K562 (cell line): ENCODE measurements around the gene B3GAT1. TPM values are rescaled to one million over a fixed set of nuclear protein-coding genes. Genes with fewer than 3 reads are reported as not detected.

Experiments used
- ATAC-seq: fragments of 200-7000 bp; cut with Tn5 transposase; 3 replicates; pipeline ENCODE4 v1.9.1; 2020; ENCODE audit warnings: moderate library complexity
- BruUV-seq: library from RNA; stranded (reverse); fragments of 400-500 nt; replicated peaks from 2 replicates; lab custom pipeline; 2021; lab: Mats Ljungman, UMichigan
- CTCF ChIA-PET: fragments of 300-600 bp; formaldehyde crosslinking; extraction: SDS; loops from one replicate; lab custom pipeline; 2021; ENCODE audit warnings: low intra/inter-chr PET ratio; lab: Yijun Ruan, JAX
- POLR2A ChIA-PET: fragments of 300-600, 350-650 bp; sonication (Branson Sonifier 250); formaldehyde crosslinking; extraction: SDS; loops from one replicate; lab custom pipeline; 2021; ENCODE audit warnings: antibody characterized with exemption, inconsistent platforms; lab: Yijun Ruan, JAX
- DNase-seq, 4 experiments: peaks; one replicate each; pipeline versions ENCODE4 v3.0.0 to v3.0.0-alpha.2; 2011 to 2018; ENCODE audit warnings: low spot score in 3 of 4, mixed read lengths in 3 of 4; ENCODE audit errors: extremely low read depth in 1 of 4
- FAIRE-seq: peaks from 2 replicates; lab custom pipeline; 2011; peaks lifted over from hg19 to GRCh38; lab: Jason Lieb, UNC
- H2AFZ ChIP-seq: 2 replicates; pipeline ENCODE4 v1.6.0; 2011; ENCODE audit warnings: low read depth, low read length, control low read depth, inconsistent platforms
- H3K27ac ChIP-seq: fragments of 200-600 bp; 3 replicates; pipeline ENCODE4 v1.8.0; 2011; ENCODE audit warnings: low read depth, mild to moderate bottlenecking, control low read depth, inconsistent platforms, low read length, moderate library complexity, mixed read lengths; ENCODE audit errors: extremely low read depth
- H3K27me3 ChIP-seq, 2 experiments: fragments of 300-600 bp in 1 of 2; 2 replicates in 1 of 2; 3 replicates in 1 of 2; pipeline versions ENCODE4 v1.6.0 to v1.8.0; 2011; ENCODE audit warnings: inconsistent platforms in 2 of 2, low read length in 2 of 2, mild to moderate bottlenecking in 1 of 2, mixed read lengths in 1 of 2, moderate library complexity in 1 of 2; ENCODE audit not compliant: control insufficient read depth in 2 of 2, insufficient read depth in 2 of 2
- H3K36me3 ChIP-seq: fragments of 300-600 bp; 3 replicates; pipeline ENCODE4 v1.8.0; 2011; ENCODE audit warnings: mild to moderate bottlenecking, low read length, inconsistent platforms; ENCODE audit not compliant: control insufficient read depth, insufficient read depth
- H3K4me1 ChIP-seq, 2 experiments: fragments of 200-600 bp in 1 of 2; replicated peaks in 1 of 2; 2 replicates in 1 of 2; 3 replicates in 1 of 2; pipeline versions ENCODE4 v1.5.1 to v1.8.0; 2011; ENCODE audit warnings: inconsistent platforms in 2 of 2, low read length in 2 of 2, mild to moderate bottlenecking in 1 of 2, mixed read lengths in 1 of 2, moderate library complexity in 1 of 2; ENCODE audit not compliant: control insufficient read depth in 2 of 2, insufficient read depth in 2 of 2
- H3K4me2 ChIP-seq: 2 replicates; pipeline ENCODE4 v1.6.1; 2011; ENCODE audit warnings: low read length, control low read depth, inconsistent platforms, mixed read lengths; ENCODE audit not compliant: insufficient read depth
- H3K4me3 ChIP-seq: fragments of 200-600 bp; sonication (generic), shearing (Covaris generic); 2 replicates; pipeline ENCODE4 v1.5.1; 2016; ENCODE audit warnings: control low read depth, inconsistent platforms
- H3K79me2 ChIP-seq: fragments of 200-600 bp; 3 replicates; pipeline ENCODE4 v1.8.0; 2011; ENCODE audit warnings: low read length, inconsistent platforms; ENCODE audit not compliant: control insufficient read depth, insufficient read depth
- H3K9ac ChIP-seq, 2 experiments: 2 replicates each; pipeline versions ENCODE4 v1.6.0 to v1.6.1; 2011; ENCODE audit warnings: low read depth in 2 of 2, low read length in 2 of 2, control low read depth in 1 of 2, inconsistent platforms in 1 of 2, mild to moderate bottlenecking in 1 of 2, mixed read lengths in 1 of 2; ENCODE audit not compliant: insufficient read depth in 1 of 2
- H3K9me1 ChIP-seq: one replicate; pipeline ENCODE4 v1.6.0; 2011; ENCODE audit warnings: inconsistent platforms, mild to moderate bottlenecking, low read length, moderate library complexity; ENCODE audit not compliant: control insufficient read depth, insufficient read depth
- H3K9me3 ChIP-seq: replicated peaks from 2 replicates; pipeline ENCODE4 v1.5.1; 2011; ENCODE audit warnings: low read depth, low read length, inconsistent platforms; ENCODE audit not compliant: control insufficient read depth, insufficient read depth
- H4K20me1 ChIP-seq: replicated peaks from 2 replicates; pipeline ENCODE4 v1.6.1; 2011; ENCODE audit warnings: low read length, inconsistent platforms, mixed read lengths; ENCODE audit not compliant: control insufficient read depth, insufficient read depth
- CTBP1 ChIP-seq: fragments of 450-650 bp; IDR thresholded peaks from 2 replicates; pipeline ENCODE4 v1.6.1; 2016; ENCODE audit warnings: borderline replicate concordance
- ELF2 ChIP-seq: fragments of 250-450 bp; sonication (Bioruptor Pico); IDR thresholded peaks from 2 replicates; pipeline ENCODE4 v1.5.0; 2021; ENCODE audit warnings: mild to moderate bottlenecking
- PCBP1 ChIP-seq: fragments of 200-400 bp; formaldehyde crosslinking; IDR thresholded peaks from 2 replicates; pipeline ENCODE4 v1.6.1; 2018; ENCODE audit warnings: mild to moderate bottlenecking, low read depth, low read length; ENCODE audit not compliant: poor library complexity, severe bottlenecking
- TAF1 ChIP-seq: IDR thresholded peaks from 2 replicates; pipeline ENCODE4 v1.6.1; 2011; ENCODE audit warnings: mild to moderate bottlenecking, low read length, moderate library complexity; ENCODE audit not compliant: insufficient read depth, control insufficient read depth, severe bottlenecking; ENCODE audit errors: extremely low read depth
- WGBS: fragments of 100-300 bp; shearing (Covaris generic); methylation state at CpG from one replicate; pipeline ENCODE4 v1.1.6; 2016; ENCODE audit warnings: low coverage, mixed read lengths; ENCODE audit not compliant: insufficient coverage; ENCODE audit errors: missing lambda C conversion rate; 5-methylcytosine and 5-hydroxymethylcytosine counted together
- in situ Hi-C: fragments of 300-500 bp; cut with MboI; formaldehyde crosslinking; loops from 4 replicates; pipeline ENCODE4 v1.15.0; 2018; ENCODE audit warnings: inconsistent platforms, mixed read lengths
- intact Hi-C: fragments of 100-400 bp; cut with micrococcal nuclease; formaldehyde crosslinking; loops from 2 replicates; pipeline ENCODE4 v1.14.2; 2022
- polyA plus RNA-seq, 8 experiments: library from polyadenylated mRNA; depleted of rRNA in 4 of 8; stranded (reverse) in 5 of 8; unstranded in 3 of 8; fragments of >200 nt; fragmentation: Nextera tagmentation in 2 of 8; fragmentation: Illumina TruSeq in 1 of 8; extraction: Ambion mirVana in 2 of 8; extraction: Trizol in 1 of 8; gene quantifications; 2 replicates each; pipeline versions ENCODE4 v1.2.1 to v1.2.3, GENCODE V29; 2011 to 2014; ENCODE audit warnings: inconsistent platforms in 1 of 8, missing spikeins in 1 of 8
- total RNA-seq, 7 experiments: library from RNA; depleted of rRNA in 6 of 7; stranded (reverse); fragments of >200 nt in 6 of 7; fragmentation: Illumina TruSeq in 2 of 7; extraction: Trizol in 2 of 7; gene quantifications; 2 replicates each; pipeline versions ENCODE4 v1.2.1 to v1.2.3, GENCODE V29; 2011 to 2021; ENCODE audit warnings: low replicate concordance in 1 of 7
- TF ChIP-seq, protein P1 (sequence below), 2 experiments: fragments of 200-800 bp in 1 of 2; sonication (Bioruptor generic) in 1 of 2; sonication (generic) in 1 of 2; formaldehyde crosslinking in 1 of 2; IDR thresholded peaks in 1 of 2; conservative IDR thresholded peaks in 1 of 2; 2 replicates each; pipeline versions ENCODE4 v1.5.0 to v1.6.1; 2016 to 2020; ENCODE audit warnings: missing compliant biosample characterization in 1 of 2, missing genetic modification characterization in 1 of 2, missing genetic modification reagents in 1 of 2

The B3GAT1 gene
- total and polyA plus RNA-seq, 9 of the 15 experiments (the other 6 are each of a cell fraction or from before 2014, with no cell fraction given): 0.01 to 0.53 (median 0.14) TPM; not detected in 1

GRCh38 chr11:134453441-134453840, 41.4 kb upstream of the B3GAT1 start:
- Histone ChIP-seq H3K4me3 (no peak overlapping the region), H4K20me1 (no peaks in the 10 kb centered on the region), H3K9me1 (no peaks in the 10 kb centered on the region), H3K9ac (no peak overlapping the region), H3K36me3 (no peaks in the 10 kb centered on the region), H3K27ac (no peak overlapping the region), H3K4me2 (no peak overlapping the region), H3K4me1 (no peaks in the 10 kb centered on the region), H3K27me3 (peaks cover 0 to 11% of the 10 kb centered on the region in 2 experiments; a peak in 2 of 5 replicates), H3K79me2 (no peaks in the 10 kb centered on the region), H3K9me3 (no peaks in the 10 kb centered on the region), H2AFZ (no peak overlapping the region)
- in situ Hi-C loops (no loop called here), intact Hi-C loops (no loop called here)
- POLR2A ChIA-PET: no interaction called here
- BruUV-seq: no TSS peak
- no peak for DNase-seq
- ATAC-seq: no peak
- no peak for FAIRE-seq
- WGBS: 2% methylated on average over 6 of the region's 6 CpGs
- TF ChIP-seq PCBP1: no peak
- no peak for TF ChIP-seq ELF2 (CRISPR knock-in tag)
- TF ChIP-seq, protein P1, sequence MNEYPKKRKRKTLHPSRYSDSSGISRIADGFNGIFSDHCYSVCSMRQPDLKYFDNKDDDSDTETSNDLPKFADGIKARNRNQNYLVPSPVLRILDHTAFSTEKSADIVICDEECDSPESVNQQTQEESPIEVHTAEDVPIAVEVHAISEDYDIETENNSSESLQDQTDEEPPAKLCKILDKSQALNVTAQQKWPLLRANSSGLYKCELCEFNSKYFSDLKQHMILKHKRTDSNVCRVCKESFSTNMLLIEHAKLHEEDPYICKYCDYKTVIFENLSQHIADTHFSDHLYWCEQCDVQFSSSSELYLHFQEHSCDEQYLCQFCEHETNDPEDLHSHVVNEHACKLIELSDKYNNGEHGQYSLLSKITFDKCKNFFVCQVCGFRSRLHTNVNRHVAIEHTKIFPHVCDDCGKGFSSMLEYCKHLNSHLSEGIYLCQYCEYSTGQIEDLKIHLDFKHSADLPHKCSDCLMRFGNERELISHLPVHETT (CRISPR knock-in tag; conservative IDR thresholded peaks at IDR 0.05 in 1 of 2, IDR thresholded peaks at IDR 0.05 in 1 of 2): no peak
- no peak for TF ChIP-seq TAF1
- TF ChIP-seq CTBP1: no peak
- CTCF ChIA-PET: no interaction called here
